ENCODE measurements around the gene FOLR2. TPM values are rescaled to one million over a fixed set of nuclear protein-coding genes. Genes with fewer than 3 reads are reported as not detected.
A peak's percentile ranks its signal among the peaks of the same experiment; 100 is the strongest.

The FOLR2 gene
- total RNA-seq, 1 donor from 2014 or later = not detected

DNA sequence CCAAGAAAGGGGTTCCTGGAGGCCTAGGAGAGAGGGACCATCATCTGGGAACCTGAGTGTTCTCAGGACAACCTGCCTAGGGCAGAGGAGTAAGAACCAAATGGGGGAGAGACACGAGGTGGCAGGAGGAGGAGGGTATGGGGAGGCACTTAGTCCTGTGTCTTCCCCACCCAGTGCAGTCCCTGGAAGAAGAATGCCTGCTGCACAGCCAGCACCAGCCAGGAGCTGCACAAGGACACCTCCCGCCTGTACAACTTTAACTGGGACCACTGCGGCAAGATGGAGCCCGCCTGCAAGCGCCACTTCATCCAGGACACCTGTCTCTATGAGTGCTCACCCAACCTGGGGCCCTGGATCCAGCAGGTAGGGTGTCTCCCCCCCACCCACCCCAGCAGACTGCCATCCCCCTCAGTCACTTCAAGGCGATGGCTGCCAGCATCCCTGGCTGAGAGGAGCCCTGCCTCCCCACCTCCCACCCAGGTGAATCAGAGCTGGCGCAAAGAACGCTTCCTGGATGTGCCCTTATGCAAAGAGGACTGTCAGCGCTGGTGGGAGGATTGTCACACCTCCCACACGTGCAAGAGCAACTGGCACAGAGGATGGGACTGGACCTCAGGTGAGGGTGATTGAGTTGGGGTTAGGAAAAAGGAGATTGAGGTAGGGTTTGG lies 4.2 kb downstream of the FOLR2 start:
- H3K36me3 ChIP-seq (ENCODE audit: control insufficient read depth, insufficient read depth, low read length) = no peaks in the 10 kb centered on the region
- no peak for TF ChIP-seq CTCF (IDR thresholded peaks at IDR 0.05; ENCODE audit: insufficient read depth, low read length, severe bottlenecking)
- no peak overlapping the region for H3K4me3 ChIP-seq (ENCODE audit: low read depth, low read length)
- FAIRE-seq (no peak), DNase-seq (ENCODE audit: low read depth) (no peak)
- H3K27me3 ChIP-seq (ENCODE audit: control insufficient read depth, insufficient read depth, low read length) = no peaks in the 10 kb centered on the region

DNA sequence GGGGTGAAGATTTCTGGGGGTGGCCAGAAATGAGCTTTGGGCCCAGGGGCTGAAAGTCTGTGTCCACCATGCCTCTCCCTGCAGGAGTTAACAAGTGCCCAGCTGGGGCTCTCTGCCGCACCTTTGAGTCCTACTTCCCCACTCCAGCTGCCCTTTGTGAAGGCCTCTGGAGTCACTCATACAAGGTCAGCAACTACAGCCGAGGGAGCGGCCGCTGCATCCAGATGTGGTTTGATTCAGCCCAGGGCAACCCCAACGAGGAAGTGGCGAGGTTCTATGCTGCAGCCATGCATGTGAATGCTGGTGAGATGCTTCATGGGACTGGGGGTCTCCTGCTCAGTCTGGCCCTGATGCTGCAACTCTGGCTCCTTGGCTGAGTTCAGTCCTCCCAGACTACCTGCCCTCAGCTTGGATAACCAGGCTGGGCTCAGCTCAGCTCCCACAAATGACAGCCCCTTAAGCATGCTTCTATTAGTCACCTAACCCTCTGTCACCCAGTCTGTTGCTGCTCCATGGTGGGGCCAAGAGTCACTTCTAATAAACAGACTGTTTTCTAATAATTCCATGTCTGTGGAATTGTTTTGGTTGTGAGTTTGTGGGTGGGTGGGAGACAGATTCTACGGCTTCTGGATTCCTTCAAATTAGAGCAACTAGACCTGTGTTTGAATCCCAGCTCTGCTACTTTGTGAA lies 4.9 kb downstream of the FOLR2 start:
- TF ChIP-seq CTCF (IDR thresholded peaks at IDR 0.05; ENCODE audit: insufficient read depth, low read length, severe bottlenecking) = no peak
- DNase-seq (ENCODE audit: low read depth) (no peak), FAIRE-seq (no peak)
- H3K27me3 ChIP-seq (ENCODE audit: control insufficient read depth, insufficient read depth, low read length) = no peaks in the 10 kb centered on the region
- no peaks in the 10 kb centered on the region for H3K36me3 ChIP-seq (ENCODE audit: control insufficient read depth, insufficient read depth, low read length)
- H3K4me3 ChIP-seq (ENCODE audit: low read depth, low read length) = no peak overlapping the region

GRCh38 chr11:72222106-72222891 lies 5.7 kb downstream of the FOLR2 start:
- FAIRE-seq (no peak), DNase-seq (ENCODE audit: low read depth) (no peak)
- peaks cover 2% of the 10 kb centered on the region for H3K36me3 ChIP-seq (ENCODE audit: control insufficient read depth, insufficient read depth, low read length)
- H3K27me3 ChIP-seq (ENCODE audit: control insufficient read depth, insufficient read depth, low read length) = no peaks in the 10 kb centered on the region
- TF ChIP-seq CTCF (IDR thresholded peaks at IDR 0.05; ENCODE audit: insufficient read depth, low read length, severe bottlenecking) = no peak
- peak overlapping the region; percentile 66 for H3K4me3 ChIP-seq (ENCODE audit: low read depth, low read length)

GRCh38 chr11:72222907-72223614 lies 6.5 kb downstream of the FOLR2 start:
- FAIRE-seq = no peak
- H3K27me3 ChIP-seq (ENCODE audit: control insufficient read depth, insufficient read depth, low read length) = no peaks in the 10 kb centered on the region
- H3K36me3 ChIP-seq (ENCODE audit: control insufficient read depth, insufficient read depth, low read length) = peaks cover 7% of the 10 kb centered on the region
- TF ChIP-seq CTCF (IDR thresholded peaks at IDR 0.05; ENCODE audit: insufficient read depth, low read length, severe bottlenecking) = peak; percentile 42
- peak; percentile 75 for DNase-seq (ENCODE audit: low read depth)
- peak overlapping the region; percentile 66 for H3K4me3 ChIP-seq (ENCODE audit: low read depth, low read length)

GRCh38 chr11:72223615-72224563 lies 7.3 kb downstream of the FOLR2 start:
- FAIRE-seq = no peak

More at GRCh38 chr11:72223615-72224563, 7.3 kb downstream of the FOLR2 start:
- H3K4me3 ChIP-seq (ENCODE audit: low read depth, low read length) = peak overlapping the region; percentile 66
- no peak for DNase-seq (ENCODE audit: low read depth)
- TF ChIP-seq CTCF (IDR thresholded peaks at IDR 0.05; ENCODE audit: insufficient read depth, low read length, severe bottlenecking) = no peak
- peaks cover 14% of the 10 kb centered on the region for H3K36me3 ChIP-seq (ENCODE audit: control insufficient read depth, insufficient read depth, low read length)
- H3K27me3 ChIP-seq (ENCODE audit: control insufficient read depth, insufficient read depth, low read length) = no peaks in the 10 kb centered on the region

Measured in bronchial epithelial cell (primary cell).